GM21723 (cell line): ENCODE measurements around the gene CELA1.

Source experiments
- ATAC-seq: cut with Tn5 transposase; IDR thresholded peaks from one replicate; pipeline ENCODE4 v1.9.1; 2021; ENCODE audit warnings: mild to moderate bottlenecking, moderate library complexity; ENCODE audit not compliant: unreplicated experiment

The CELA1 gene

GRCh38 chr12:51377099-51377984, 30.9 kb upstream of the CELA1 start:
- ATAC-seq = no peak

GRCh38 chr12:51374856-51375255, 28.4 kb upstream of the CELA1 start:
- no peak for ATAC-seq

- no peak for ATAC-seq
These were observed 27.9 kb upstream of the CELA1 start for GRCh38 chr12:51374361-51374760.

- no peak for ATAC-seq
These were observed 26.7 kb upstream of the CELA1 start for GRCh38 chr12:51373187-51373586.

GRCh38 chr12:51372021-51372420, 25.5 kb upstream of the CELA1 start:
- no peak for ATAC-seq

GRCh38 chr12:51371295-51371953, 24.9 kb upstream of the CELA1 start:
- no peak for ATAC-seq

- ATAC-seq = no peak
These were observed 24.2 kb upstream of the CELA1 start for GRCh38 chr12:51370667-51371066.

GRCh38 chr12:51369581-51369980, 23.1 kb upstream of the CELA1 start:
- no peak for ATAC-seq

GRCh38 chr12:51368640-51369517, 22.4 kb upstream of the CELA1 start:
- ATAC-seq = peak; percentile 99

GRCh38 chr12:51365276-51365675, 18.8 kb upstream of the CELA1 start:
- ATAC-seq = no peak

- ATAC-seq = no peak
These were observed 17.5 kb upstream of the CELA1 start for GRCh38 chr12:51364001-51364400.

- no peak for ATAC-seq
These were observed 16.4 kb upstream of the CELA1 start for GRCh38 chr12:51362747-51363342.

GRCh38 chr12:51362307-51362706, 15.8 kb upstream of the CELA1 start:
- ATAC-seq = no peak

- no peak for ATAC-seq
These were observed 14.9 kb upstream of the CELA1 start for GRCh38 chr12:51361161-51362016.

- no peak for ATAC-seq
These were observed 13.8 kb upstream of the CELA1 start for GRCh38 chr12:51360315-51360714.

- no peak for ATAC-seq
These were observed 13.4 kb upstream of the CELA1 start for GRCh38 chr12:51359851-51360250.

- ATAC-seq = no peak
These were observed 12.0 kb upstream of the CELA1 start for GRCh38 chr12:51358496-51358895.

- ATAC-seq = peak; percentile 74
These were observed 11.0 kb upstream of the CELA1 start for GRCh38 chr12:51357374-51358047.

GRCh38 chr12:51351913-51352532, 5.5 kb upstream of the CELA1 start:
- no peak for ATAC-seq
